MCF 10A (cell line): ENCODE data around the gene KIF21B. TPM values are rescaled to one million over a fixed set of nuclear protein-coding genes. Genes with fewer than 3 reads are reported as not detected.
"Not testable (repeated sequence)": the region's sequence is repeated elsewhere in the genome, so short reads cannot be mapped to it uniquely, and the experiment has no call there.

Source experiments
- BruUV-seq: library from RNA; stranded (reverse); fragments of 400-500 nt; replicated peaks from 2 replicates; lab custom pipeline; 2021; lab: Mats Ljungman, UMichigan
- CTCF ChIA-PET: fragments of 300-600 bp; sonication (Branson Sonifier 250); formaldehyde crosslinking; extraction: SDS; loops from one replicate; lab custom pipeline; 2021; ENCODE audit warnings: antibody characterized with exemption, inconsistent platforms; lab: Yijun Ruan, JAX
- POLR2A ChIA-PET: fragments of 300-600, 350-650 bp; sonication (Branson Sonifier 250); formaldehyde crosslinking; extraction: SDS; loops from one replicate; lab custom pipeline; 2020; ENCODE audit warnings: antibody characterized with exemption, inconsistent platforms; lab: Yijun Ruan, JAX
- DNase-seq: peaks from one replicate; pipeline ENCODE4 v3.0.0-alpha.2; 2018; ENCODE audit not compliant: unreplicated experiment
- H3K27ac Mint-ChIP-seq: one replicate; pipeline ENCODE4 v1.8.0; 2022; ENCODE audit warnings: mild to moderate bottlenecking, low read depth, mixed read lengths; ENCODE audit not compliant: unreplicated experiment
- H3K27me3 Mint-ChIP-seq: one replicate; pipeline ENCODE4 v1.8.0; 2022; ENCODE audit warnings: mixed read lengths; ENCODE audit not compliant: insufficient read depth, unreplicated experiment
- H3K36me3 Mint-ChIP-seq: one replicate; pipeline ENCODE4 v1.8.0; 2022; ENCODE audit warnings: mild to moderate bottlenecking, moderate library complexity, mixed read lengths; ENCODE audit not compliant: insufficient read depth, unreplicated experiment
- H3K4me1 Mint-ChIP-seq: one replicate; pipeline ENCODE4 v1.8.0; 2022; ENCODE audit warnings: mixed read lengths; ENCODE audit not compliant: insufficient read depth, unreplicated experiment
- H3K4me3 Mint-ChIP-seq: one replicate; pipeline ENCODE4 v1.8.0; 2022; ENCODE audit warnings: mild to moderate bottlenecking, moderate library complexity, mixed read lengths; ENCODE audit not compliant: unreplicated experiment
- H3K9me3 Mint-ChIP-seq: one replicate; pipeline ENCODE4 v1.8.0; 2022; ENCODE audit warnings: mixed read lengths; ENCODE audit not compliant: unreplicated experiment
- CTCF ChIP-seq: fragments of 200-600 bp; IDR thresholded peaks from one replicate; pipeline ENCODE4 v1.8.0; 2022; ENCODE audit warnings: antibody characterized with exemption, mild to moderate bottlenecking; ENCODE audit not compliant: unreplicated experiment
- intact Hi-C: fragments of 100-400 bp; cut with micrococcal nuclease; formaldehyde crosslinking; loops from 2 replicates; pipeline ENCODE4 v1.14.1; 2022
- total RNA-seq: library from RNA; stranded (reverse); gene quantifications from 2 replicates; pipeline ENCODE4 v1.2.3, GENCODE V29; 2022

The KIF21B gene
- total RNA-seq, 1 experiment from 2014 or later = 12.7 TPM

GRCh38 chr1:200934676-200935245, 88.8 kb downstream of the KIF21B start:
- no peak overlapping the region for H3K4me3 Mint-ChIP-seq
- no peak for DNase-seq
- no peak for TF ChIP-seq CTCF
- H3K9me3 Mint-ChIP-seq = peaks cover 14% of the 10 kb centered on the region
- H3K27me3 Mint-ChIP-seq = no peaks in the 10 kb centered on the region
- no peaks in the 10 kb centered on the region for H3K36me3 Mint-ChIP-seq
- intact Hi-C loops = no loop called here
- ChIA-PET CTCF (interaction anchor here (1.3 kb wide), 1 partner anchor 107 kb away, joined by 4 read pairs; no protein-coding TSS in a partner anchor), POLR2A (interaction anchor here (1.1 to 1.5 kb wide), 2 partner anchors 16 to 41 kb away, joined by 3 to 5 read pairs; no protein-coding TSS in a partner anchor)
- no TSS peak for BruUV-seq
- H3K4me1 Mint-ChIP-seq = no peaks in the 10 kb centered on the region
- H3K27ac Mint-ChIP-seq = no peak overlapping the region

DNA sequence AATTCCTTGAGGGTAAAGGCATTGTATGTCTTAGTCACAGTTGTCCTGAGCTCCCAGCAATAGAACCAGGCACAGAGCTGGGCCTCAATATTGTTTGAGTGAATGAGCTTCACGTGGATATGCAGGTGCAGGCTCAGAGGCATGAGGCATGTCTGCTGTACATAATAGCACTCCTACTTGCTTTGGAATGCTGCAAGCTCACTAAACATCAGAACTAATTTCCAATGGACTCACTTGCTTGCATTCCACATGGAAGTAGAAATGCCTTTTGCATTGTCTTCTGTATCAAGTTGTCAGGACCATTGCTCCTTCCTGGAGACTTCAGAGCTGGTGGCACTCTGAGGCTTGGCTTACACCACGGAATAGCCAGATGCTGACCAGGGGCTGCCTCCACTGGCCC, 91.7 kb downstream of the KIF21B start:
- no peaks in the 10 kb centered on the region for H3K36me3 Mint-ChIP-seq
- no peak overlapping the region for H3K27ac Mint-ChIP-seq
- TF ChIP-seq CTCF = no peak
- H3K27me3 Mint-ChIP-seq = no peaks in the 10 kb centered on the region
- H3K4me1 Mint-ChIP-seq = no peaks in the 10 kb centered on the region
- no TSS peak for BruUV-seq
- intact Hi-C loops = no loop called here
- CTCF ChIA-PET = interaction anchor here (0.6 to 1.1 kb wide), 7 partner anchors 10 to 1728 kb away, joined by 3 to 4 read pairs (median 3); no protein-coding TSS in a partner anchor
- POLR2A ChIA-PET = interaction anchor here (0.7 to 1.0 kb wide), 3 partner anchors 10 to 37 kb away, joined by 3 to 4 read pairs (median 3); partner anchors contain the start of gene INAVA
- H3K9me3 Mint-ChIP-seq = peaks cover 14% of the 10 kb centered on the region
- DNase-seq = no peak
- H3K4me3 Mint-ChIP-seq = no peak overlapping the region

DNA sequence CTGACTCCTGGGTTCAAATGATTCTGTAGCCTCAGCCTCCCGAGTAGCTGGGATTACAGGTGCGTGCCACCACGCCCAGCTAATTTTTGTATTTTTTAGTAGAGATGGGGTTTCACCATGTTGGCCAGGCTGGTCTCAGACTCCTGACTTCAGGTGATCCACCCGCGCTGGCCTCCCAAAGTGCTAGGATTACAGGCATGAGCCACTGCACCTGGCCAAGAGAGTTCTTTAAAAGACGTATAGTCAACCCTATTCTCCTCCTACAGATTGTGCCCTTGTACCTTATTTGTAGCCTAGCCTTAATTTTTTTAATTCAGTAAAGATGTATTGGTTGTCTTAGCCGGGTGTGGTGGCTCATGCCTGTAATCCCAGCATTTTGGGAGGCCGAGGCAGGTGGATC, 93.2 kb downstream of the KIF21B start:
- H3K4me3 Mint-ChIP-seq, H3K27ac Mint-ChIP-seq, H3K4me1 Mint-ChIP-seq, H3K27me3 Mint-ChIP-seq, intact Hi-C loops, POLR2A ChIA-PET, BruUV-seq, H3K36me3 Mint-ChIP-seq, DNase-seq: not testable (repeated sequence)
- H3K9me3 Mint-ChIP-seq = peaks cover 14% of the 10 kb centered on the region
- CTCF ChIA-PET = interaction anchor here (0.6 to 1.1 kb wide), 2 partner anchors 42 to 87 kb away, joined by 3 to 4 read pairs; no protein-coding TSS in a partner anchor

DNA sequence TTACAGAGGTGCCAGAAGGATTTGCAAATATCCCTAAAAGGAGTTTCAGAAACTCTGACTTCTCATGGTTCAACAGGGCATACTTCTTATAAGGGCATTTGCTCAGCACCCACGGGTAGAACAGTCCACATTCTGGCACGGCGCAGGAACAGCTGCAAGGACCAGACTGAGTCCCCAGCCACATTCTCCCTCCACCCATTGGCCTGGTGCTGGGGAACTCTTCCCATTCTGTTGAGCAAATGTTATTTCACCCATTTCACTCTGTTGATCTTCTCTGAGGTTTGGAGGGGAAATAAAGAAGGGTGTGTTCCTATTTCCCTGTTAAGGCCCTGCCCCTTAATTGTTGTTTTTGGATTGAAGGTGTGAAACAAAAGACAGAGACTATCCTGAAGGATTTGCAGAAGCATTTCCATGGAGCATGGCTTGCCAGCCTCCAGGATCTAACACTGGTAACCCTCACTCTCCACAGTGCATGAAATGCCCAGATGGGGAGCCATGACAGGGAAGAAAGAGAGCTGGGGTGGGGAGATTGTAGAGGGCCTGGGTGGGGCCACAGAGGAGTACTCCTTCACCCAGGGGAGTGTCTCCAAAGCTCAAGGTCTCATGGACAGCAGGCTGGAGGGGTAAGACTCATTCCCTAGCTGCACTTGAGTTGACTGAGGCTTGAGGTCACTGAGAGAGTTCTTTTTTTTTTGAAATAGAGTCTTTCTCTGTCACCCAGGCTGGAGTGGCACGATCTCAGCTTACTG, 93.8 kb downstream of the KIF21B start:
- ChIA-PET POLR2A (interaction anchor here (1.3 kb wide), 1 partner anchor 13 kb away, joined by 3 read pairs; no protein-coding TSS in a partner anchor), CTCF (no interaction called here)
- TF ChIP-seq CTCF = no peak
- intact Hi-C loops = no loop called here
- H3K27ac Mint-ChIP-seq = no peak overlapping the region
- H3K9me3 Mint-ChIP-seq = peaks cover 14% of the 10 kb centered on the region
- BruUV-seq = no TSS peak
- H3K4me1 Mint-ChIP-seq = no peaks in the 10 kb centered on the region
- DNase-seq = no peak
- H3K4me3 Mint-ChIP-seq = no peak overlapping the region
- H3K27me3 Mint-ChIP-seq = no peaks in the 10 kb centered on the region
- no peaks in the 10 kb centered on the region for H3K36me3 Mint-ChIP-seq
